HG02763 (cell line): ENCODE data around the gene CCDC92B.
"Not testable (repeated sequence)": the region's sequence is repeated elsewhere in the genome, so short reads cannot be mapped to it uniquely, and the experiment has no call there.

Source experiments
- ATAC-seq: cut with Tn5 transposase; IDR thresholded peaks from one replicate; pipeline ENCODE4 v1.9.1; 2021; ENCODE audit warnings: mild to moderate bottlenecking, moderate library complexity; ENCODE audit not compliant: unreplicated experiment

Gene CCDC92B

DNA sequence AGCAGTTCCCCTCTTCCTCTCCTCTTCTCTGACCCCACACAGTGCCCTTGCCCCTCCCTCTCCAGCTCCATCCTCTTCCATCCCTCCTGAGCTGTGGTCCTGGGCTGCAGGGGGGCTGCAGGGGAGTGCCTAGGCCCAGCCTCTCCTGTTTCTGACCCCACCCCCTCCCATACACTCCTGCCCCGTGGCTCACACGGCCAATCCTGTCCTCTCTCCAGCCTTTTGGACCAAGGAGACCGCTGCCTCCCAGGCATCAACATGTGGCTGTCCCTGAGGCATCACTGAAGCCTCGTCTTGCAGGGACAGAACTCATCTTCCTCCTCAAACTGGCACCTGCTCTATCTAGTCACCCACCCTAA, 44.6 kb downstream of the CCDC92B start:
- no peak for ATAC-seq

DNA sequence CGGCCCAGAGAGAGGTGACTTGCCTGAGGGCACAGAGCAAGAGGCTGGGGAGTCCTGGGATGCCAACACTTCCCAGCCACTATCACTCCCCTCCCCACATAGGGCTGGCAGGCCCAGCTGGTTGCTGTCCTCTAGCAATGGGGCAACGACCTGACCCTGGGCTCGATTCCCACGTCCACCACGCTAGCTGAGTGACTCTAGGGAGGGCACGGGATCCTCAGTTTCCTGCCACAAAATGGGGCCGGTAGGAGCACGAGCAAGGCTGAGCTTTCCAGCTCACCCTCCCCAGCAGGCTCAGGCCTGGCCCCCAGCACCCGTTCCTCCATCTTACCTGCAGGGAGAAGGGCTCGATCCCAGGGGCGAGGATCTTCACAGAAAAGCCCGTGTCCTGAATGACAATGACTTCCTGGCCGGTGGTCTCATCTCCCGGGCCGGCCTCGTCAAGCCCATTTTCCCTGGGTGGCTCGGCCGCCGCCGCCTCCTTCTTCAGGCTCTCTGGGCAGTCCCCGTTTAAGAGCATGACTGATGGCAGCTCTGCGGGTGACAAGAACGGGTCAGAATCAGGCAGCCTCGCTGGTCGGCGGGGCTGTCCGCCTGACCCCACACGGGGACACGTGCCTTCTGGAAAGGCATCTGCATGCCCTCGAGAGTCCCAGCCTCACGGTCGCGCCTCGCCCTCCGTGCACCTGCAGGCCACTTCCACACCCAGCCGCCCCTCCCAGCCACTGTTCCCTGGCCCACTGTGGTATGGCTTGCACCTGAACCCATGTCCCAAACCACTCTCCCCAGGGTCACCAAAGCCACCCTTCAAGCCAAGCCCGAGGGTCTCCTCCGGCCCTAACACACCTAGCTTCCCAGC, 45.2 kb downstream of the CCDC92B start:
- no peak for ATAC-seq

DNA sequence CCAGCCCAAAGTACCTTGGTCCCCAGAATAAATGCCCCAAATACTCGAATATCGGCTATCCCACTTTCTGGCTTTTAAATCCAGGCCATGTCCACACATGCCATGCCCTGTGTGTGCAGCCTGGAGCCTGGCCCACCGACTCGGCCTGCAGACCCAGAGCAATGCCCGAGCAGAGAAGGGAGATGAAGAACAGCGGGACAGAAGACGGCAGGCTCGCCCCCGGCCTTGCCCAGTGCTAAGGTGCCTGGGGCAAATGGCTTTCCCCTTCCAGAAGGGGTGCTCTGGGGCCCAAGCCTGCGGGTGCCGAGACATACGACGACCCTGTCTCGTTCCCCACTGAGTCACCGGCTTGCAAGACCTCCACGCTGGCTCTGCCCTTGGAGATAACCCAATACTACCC, 45.8 kb downstream of the CCDC92B start:
- no peak for ATAC-seq

DNA sequence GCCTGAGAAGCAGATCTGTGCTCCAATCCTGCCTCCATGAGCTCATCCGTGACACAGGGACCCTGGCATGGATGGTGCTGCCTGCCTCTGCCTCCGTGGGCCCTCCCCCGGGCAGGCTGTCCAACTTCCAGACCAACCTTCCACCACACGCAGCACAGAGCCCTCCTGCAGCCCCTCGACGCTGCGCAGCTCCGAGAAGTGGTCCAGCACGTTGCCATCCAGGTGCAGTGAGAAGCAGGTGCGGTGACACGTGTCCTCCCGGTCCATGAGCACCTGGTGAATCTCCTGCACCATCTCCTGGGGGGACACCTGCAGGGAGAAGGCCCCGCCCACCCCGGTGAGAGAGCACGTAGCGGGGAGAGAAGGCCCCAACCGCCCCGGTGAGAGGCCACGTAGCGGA, 46.3 kb downstream of the CCDC92B start:
- ATAC-seq: no peak

DNA sequence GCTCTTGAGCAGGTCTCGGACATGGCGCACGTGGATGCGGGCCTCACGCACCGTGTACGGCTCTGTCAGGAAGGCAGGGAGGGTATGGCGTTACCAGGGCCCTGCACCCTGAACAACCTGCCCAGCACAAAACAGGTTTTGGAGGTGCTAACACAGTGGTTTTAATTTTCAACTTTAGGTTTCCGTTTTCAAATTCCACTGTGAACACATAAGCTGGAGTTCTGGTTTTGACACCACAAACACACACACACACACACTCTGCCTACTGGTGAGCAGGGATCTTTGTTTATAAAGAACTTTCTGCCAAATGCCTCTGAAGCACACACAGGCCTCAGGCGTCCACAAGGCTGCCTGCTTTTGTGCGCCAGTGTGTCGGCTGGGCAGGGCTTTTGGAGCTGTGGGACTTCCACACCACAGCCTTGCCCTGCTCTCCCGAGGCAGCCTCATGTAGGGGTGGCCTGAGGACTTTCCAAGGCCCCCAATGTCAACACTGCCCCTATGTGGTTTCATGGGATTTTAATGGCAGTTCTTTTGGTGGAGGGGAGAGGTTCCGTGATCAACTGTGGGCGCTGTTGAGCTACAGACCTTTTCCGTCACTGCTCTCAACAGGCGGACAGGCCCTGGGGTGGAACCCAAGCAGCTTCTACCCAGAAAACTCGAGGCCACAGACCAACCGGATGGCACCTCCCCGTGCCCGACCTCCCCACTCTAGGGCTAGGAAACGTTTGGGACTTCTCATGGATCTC, 47.3 kb downstream of the CCDC92B start:
- ATAC-seq: no peak

DNA sequence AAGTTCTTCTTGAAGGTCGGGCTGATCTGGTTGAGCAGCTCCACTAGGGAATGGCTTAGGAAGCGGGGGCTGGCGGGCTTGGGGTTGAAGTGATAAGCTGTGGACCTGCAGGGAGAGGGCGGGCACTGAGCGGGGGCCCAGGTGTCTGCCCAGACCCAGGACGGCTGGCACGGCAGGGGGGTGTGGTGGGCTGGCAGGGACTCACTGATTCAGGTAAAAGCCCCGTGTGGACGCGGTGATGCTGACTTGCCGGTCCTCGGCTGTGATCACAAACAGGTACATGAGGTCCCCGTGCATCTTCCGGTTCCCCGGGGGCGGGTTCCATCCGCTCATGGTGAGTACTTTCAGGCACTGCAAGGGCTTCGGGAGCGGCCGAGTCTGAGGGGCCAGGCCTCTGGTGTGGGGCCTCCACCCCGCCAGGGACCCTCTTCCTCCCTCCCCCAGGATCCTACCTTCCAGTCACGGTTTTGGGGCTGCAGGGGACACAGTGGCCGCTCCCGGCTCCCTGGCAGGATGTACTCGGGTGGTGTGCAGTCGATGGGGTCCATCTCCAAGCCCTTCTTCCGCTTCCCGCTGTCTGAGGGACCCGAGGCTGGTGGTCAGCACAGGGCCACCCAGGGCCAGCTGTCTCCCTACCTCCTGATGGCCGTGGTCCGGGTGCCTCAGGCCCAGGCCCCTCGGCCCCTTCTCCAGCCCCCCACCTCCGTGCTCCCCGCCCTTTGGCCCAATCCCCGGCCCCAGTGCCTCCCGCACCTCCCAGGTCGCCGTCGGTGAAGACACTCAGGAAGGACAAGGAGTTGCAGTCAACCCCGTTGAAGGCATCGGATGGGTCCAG, 48.1 kb downstream of the CCDC92B start:
- no peak for ATAC-seq

DNA sequence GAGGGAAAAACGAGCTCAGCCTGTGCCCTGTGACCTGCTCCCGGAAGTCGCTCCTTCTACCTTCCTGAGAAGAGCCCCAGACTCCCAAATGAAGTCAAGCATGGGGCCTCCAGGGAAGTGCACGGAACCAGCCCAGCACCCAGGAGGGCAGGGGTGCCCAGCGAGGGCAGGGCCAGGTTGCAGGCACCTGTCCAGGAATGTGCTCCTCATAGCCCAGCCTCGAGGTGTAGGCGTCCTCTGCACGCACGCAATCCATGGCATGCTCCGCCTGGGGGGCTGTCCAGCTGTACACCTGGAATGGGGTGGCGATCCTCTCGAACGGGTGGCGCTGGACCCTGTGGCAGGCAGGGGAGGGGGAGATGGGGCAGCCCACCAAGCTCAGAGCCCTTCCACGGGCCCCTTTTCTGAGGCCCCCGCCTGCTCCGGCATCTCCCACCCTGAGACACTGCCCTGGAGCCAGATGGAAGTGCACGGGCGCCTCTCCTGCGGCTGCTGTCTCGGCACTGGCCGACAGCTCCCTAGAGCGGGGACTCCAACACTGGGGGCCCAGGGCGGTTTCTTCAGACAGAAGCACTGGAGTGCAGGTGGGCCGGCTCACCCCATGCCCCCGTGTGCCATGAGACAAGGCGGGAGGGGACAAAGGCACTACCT, 48.8 kb downstream of the CCDC92B start:
- ATAC-seq: no peak

DNA sequence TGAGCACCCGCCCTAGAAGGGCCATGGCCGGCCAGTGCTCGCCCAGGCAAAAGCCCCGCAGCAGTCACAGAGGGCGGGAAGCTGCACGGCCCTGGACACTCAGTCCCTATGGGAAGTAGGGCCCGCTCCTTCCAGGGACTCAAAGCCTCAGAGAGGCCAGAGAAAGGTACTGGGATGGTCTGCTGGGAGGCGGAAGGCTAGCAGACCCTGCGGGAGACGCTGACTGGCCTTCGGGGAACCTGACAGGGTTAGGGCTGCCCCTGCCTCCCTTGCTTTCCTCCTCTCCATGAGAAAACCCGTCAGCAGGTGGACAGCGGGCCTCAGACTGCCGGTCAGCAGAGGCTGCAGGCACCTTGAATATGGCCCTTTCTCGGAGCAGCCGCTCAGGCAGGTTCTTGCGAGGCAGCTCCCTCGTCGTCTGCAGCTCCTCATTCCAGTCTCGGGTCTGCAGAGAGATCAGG, 49.4 kb downstream of the CCDC92B start:
- no peak for ATAC-seq

DNA sequence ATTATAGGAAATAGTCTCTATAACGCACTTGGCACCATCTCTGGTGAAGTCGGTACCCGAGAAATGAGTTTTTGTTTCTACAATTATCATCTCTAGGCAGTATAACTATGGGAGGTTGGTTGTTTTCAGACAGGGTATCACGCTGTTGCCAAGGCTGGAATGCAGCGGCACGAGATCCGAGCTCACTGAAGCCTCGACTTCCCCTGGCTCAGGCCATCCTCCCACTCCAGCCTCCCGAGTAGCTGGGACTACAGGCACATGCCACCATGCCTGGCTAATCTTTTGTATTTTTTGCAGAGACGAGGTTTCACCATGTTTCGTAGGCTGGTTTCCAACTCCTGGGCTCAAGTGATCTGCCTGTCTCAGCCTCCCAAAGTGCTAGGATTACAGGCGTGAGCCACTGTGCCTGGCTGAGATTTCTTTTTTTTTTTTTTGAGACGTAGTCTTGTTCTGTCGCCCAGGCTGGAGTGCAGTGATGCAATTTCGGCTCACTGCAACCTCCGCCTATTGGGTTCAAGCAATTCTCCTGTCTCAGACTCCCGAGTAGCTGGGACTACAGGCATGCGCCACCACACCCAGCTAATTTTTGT, 50.1 kb downstream of the CCDC92B start:
- not testable (repeated sequence) for ATAC-seq

DNA sequence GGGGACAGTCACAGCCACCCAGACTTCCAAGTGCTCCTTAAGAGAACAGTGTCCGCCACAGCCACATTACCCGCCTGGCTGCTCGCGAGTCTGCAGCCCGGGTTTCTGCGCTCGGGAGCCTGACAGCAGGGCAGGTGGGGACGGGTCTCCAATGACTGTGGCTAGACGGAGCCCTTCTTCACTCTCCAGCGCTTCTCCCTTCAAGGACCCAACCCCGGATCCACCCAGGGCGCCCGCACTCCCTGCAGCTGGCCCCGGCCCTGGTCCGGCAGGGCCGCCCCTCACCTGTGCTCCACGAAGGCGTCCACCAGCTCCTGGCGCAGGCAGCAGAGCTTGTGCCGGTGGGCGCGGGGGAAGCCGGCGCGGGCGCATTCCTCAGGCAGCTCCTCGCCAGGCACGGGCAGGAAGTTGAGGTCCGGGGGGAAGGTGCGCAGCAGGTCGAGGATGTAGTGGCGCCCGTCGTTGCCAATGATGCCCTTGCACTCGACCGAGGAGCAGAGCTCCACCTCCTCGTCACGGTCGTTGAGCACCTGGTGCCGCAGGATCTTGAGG, 51.8 kb downstream of the CCDC92B start:
- ATAC-seq: no peak

DNA sequence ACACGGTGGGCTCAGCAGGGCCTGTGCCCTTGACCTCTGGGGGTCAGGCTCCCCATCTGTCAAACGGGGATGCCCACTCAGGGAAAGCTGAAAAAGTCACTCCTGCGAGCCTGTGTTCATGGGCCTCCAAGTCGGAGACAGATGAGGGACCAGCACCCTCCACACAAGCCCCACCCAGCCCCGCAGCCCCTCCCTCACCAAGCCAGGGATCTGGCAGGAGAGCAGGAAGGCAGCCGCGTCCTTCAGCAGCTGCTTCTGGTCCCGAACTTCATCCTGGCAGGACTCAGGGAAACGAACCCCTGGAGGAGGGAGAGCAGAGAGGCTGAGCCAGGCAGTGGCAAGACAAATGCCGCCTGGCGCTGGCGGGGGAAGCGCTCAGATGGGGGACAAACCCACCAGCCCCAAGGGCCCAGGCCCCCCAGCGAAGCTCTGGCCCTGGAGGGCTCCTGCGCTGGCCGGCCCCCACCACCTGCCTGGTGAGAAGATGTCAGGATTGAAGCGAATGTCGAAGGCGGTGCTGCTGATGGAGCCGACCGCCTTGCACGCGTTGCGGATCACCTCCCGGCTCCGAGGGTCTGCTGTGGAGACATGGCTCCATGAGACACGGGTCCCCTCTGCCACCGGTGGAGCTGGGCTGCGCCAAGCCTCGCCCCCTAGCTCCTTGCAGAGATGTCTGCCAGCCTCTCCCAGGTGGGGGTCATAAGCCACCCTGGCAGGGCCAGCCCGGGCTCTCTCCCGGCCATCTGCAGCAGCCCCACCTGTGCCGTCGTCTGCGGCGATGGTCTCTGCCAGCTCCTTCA, 53.3 kb downstream of the CCDC92B start:
- no peak for ATAC-seq

DNA sequence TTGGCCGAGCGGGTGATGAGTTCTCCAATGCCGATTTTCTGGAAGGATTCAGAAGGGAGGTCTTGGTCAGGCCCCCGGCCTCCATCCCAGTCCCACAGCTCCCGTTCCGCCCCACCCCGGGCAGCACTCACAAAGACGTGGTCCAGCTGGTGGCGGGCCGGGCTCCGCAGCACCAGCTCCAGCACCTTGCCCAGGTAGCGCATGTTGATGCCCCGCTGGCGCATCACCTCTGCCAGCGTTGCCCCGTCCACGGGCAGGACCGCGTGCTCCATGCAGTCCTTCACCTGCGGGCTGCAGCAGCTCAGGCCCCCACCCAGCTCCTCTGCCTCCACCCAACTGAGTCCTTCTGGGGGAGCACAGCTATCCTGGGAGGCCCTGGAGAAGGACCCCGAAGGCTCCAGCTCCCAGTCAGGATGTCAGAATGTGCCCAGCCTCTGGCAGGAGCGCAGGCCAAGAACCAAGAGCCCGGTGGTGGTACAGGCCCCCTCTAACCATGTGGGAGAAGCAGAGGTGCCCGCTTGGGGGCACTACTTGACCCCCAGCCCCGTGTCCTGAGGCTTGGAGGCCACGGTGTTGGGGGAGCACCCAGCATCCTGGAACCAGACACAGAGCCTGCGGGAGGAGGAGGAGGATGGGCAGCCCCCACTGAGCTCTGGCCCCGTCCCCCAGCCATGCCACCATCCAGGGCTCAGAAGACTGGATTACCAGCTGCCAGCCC, 54.0 kb downstream of the CCDC92B start:
- no peak for ATAC-seq

DNA sequence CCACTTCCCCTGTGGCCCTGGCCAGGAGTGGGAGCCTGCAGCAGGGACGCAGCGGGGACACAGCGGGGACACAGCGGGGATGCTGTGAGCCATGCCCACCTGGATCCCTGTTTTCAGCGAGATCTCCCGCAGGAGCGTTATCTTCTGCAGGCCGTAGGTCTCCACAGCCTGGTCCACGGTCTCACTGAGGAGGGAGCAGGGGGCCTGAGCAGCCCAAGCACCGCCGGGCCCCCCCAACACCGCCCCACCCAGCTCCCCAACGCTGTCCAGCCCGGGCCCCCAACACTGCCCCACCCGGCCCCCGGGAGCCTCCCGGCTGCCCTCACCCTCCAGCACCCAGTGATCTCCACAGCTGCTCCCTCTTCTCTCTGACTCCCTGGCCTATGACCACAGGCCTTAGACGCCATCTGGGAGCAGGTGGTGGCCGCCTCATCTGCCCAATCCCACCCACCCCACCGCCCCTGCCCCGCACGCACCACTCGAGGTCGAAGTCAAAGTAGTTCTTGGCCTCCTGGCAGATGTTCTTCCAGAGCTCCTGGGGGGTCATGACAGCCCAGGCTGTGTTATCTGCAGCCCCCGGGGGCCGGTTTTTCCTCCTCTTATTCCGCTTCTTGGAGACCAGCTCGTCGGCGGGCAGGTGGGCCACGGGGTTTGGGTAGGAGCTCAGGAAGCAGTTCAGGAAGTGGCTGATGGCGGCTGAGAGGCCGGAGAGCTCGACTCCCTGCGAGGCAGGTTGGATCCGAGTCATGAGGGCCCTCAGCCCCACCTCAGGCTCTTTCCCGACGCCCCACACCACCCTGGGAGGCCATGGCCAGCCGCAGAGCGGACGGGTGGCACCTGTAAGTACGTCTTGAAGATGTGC, 54.8 kb downstream of the CCDC92B start:
- ATAC-seq: no peak

DNA sequence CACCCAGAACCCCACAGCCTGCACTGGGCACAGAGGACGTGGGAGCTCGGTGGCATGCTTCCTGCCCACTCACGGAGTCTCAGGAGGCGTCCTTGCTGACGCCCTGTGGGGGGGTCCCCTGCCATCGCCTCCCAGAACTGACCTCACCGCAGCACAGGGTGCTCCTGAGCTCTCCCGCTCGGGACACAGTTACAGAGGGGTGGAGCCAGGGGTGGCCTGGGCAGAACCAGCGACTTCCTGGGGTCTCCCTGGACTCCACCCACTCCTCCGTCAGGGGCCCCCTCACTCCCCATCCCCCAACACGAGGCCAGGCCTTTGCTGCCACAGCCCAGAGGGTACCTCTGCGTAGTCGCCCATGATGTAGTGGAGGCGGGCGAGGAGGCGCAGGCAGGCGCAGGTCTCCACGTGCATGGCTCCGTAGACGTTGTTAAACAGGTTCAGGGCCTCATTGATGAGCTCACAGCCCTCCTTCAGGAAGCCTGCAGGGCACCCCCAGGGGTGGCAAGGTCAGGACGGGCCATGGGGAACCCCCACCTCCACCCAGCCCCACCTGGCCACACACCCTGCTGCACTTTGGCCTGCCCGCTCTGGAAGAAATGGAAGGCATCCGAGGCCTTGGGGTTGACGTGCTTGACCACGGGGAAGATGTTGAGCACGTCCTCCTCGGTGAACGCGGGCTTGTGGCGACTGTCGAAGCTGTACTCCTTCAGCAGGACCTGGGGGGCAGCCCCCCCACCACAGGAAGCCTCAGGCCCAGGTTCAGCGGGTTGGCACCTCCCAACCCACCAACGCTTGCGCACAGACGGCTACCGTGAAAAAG, 55.7 kb downstream of the CCDC92B start:
- no peak for ATAC-seq

DNA sequence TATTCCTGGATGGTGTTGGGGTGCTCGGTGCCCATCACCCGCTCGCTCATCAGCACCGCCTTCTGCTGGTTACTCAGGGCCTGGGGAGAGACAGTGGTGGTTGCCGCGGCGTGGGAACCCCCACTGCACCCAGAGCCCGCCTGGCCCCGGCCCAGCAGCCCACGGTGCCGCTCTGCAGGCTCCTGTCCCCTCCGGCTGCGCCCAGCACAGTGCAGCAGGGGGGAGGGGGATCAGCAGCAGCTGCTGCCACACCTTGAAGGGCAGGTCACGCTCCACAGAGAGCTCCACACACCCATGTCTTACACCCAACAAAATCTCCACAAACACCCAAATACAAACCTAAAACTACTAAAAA, 56.7 kb downstream of the CCDC92B start:
- ATAC-seq: no peak

DNA sequence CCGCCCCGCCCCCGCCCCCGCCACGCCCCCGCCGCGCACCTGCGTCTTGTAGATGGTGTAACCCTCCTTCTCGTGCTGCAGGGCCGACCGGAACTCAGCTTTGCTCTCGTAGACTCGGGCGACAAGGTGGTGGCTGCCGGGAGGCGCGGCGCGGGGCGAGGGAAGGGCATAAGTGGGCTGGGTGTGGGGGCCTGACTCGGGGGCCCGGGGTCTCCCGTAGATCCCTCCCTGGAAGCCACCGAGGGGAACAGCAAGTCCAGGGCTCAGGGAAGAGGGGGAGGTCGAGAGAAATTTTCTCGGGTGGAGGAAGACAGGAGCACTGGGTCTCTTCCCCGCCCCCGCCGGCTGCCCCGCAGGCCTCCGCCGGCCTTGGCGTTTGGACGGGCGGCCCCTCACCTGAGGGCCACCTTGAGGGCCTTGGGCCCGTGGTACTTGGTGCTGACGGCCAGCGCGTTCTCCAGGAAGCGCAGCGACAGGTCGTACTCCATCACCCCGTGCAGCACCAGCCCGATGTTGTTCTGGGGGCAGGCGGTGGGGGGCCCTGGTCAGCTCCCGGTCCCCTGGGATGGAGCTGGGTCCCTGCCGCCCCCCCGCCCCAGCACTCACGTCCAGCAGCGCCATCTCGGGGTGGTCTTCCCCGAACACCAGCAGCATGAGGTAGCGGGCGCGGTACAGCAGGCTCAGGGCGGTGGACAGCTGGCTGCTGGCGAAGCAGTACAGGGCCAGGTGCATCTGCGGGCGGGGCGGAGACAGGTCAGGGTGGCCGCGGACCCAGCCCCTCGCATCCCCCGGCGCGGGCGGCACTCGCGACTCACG, 57.3 kb downstream of the CCDC92B start:
- ATAC-seq: no peak
